Panc1 (cell line): Measurements from ENCODE around the gene ZNF8.

Experiments
- CTCF ChIP-seq: fragments of 450-650 bp; IDR thresholded peaks from 2 replicates; pipeline ENCODE4 v1.5.1; 2017; ENCODE audit warnings: mild to moderate bottlenecking
- POLR2AphosphoS5 ChIP-seq: IDR thresholded peaks from 2 replicates; pipeline ENCODE4 v1.6.1; 2012; ENCODE audit warnings: mild to moderate bottlenecking, low read depth, low read length, moderate library complexity
- SIN3A ChIP-seq: IDR thresholded peaks from 2 replicates; pipeline ENCODE4 v1.6.1; 2012; ENCODE audit warnings: low read depth, mild to moderate bottlenecking, low read length, moderate library complexity, borderline replicate concordance; ENCODE audit not compliant: insufficient read depth
- TCF7L2 ChIP-seq: IDR thresholded peaks from 2 replicates; pipeline ENCODE4 v1.6.1; 2011; ENCODE audit warnings: mild to moderate bottlenecking, low read depth, low read length, inconsistent platforms
- TF ChIP-seq, protein P1 (sequence below), 2 experiments: IDR thresholded peaks; 2 replicates each; pipeline ENCODE4 v1.6.1; 2011 to 2012; ENCODE audit warnings: low read depth in 2 of 2, control low read depth in 1 of 2, low read length in 1 of 2, mild to moderate bottlenecking in 1 of 2, moderate library complexity in 1 of 2; ENCODE audit not compliant: insufficient read depth in 1 of 2

- TF ChIP-seq CTCF (no peak), POLR2AphosphoS5 (no peak), SIN3A (no peak), TCF7L2 (no peak)
- TF ChIP-seq, protein P1, sequence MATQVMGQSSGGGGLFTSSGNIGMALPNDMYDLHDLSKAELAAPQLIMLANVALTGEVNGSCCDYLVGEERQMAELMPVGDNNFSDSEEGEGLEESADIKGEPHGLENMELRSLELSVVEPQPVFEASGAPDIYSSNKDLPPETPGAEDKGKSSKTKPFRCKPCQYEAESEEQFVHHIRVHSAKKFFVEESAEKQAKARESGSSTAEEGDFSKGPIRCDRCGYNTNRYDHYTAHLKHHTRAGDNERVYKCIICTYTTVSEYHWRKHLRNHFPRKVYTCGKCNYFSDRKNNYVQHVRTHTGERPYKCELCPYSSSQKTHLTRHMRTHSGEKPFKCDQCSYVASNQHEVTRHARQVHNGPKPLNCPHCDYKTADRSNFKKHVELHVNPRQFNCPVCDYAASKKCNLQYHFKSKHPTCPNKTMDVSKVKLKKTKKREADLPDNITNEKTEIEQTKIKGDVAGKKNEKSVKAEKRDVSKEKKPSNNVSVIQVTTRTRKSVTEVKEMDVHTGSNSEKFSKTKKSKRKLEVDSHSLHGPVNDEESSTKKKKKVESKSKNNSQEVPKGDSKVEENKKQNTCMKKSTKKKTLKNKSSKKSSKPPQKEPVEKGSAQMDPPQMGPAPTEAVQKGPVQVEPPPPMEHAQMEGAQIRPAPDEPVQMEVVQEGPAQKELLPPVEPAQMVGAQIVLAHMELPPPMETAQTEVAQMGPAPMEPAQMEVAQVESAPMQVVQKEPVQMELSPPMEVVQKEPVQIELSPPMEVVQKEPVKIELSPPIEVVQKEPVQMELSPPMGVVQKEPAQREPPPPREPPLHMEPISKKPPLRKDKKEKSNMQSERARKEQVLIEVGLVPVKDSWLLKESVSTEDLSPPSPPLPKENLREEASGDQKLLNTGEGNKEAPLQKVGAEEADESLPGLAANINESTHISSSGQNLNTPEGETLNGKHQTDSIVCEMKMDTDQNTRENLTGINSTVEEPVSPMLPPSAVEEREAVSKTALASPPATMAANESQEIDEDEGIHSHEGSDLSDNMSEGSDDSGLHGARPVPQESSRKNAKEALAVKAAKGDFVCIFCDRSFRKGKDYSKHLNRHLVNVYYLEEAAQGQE (IDR thresholded peaks at IDR 0.05; ENCODE audit: insufficient read depth in 1 of 2, low read depth in 2 of 2, low read length in 1 of 2): no peak
Measured at GRCh38 chr19:58338825-58339558, 60.2 kb downstream of the ZNF8 start.
